ENCODE data around the gene CLDN7. TPM values are rescaled to one million over a fixed set of nuclear protein-coding genes. Genes with fewer than 3 reads are reported as not detected.

The CLDN7 gene
- polyA plus RNA-seq, 1 donor: 1.6 TPM

DNA sequence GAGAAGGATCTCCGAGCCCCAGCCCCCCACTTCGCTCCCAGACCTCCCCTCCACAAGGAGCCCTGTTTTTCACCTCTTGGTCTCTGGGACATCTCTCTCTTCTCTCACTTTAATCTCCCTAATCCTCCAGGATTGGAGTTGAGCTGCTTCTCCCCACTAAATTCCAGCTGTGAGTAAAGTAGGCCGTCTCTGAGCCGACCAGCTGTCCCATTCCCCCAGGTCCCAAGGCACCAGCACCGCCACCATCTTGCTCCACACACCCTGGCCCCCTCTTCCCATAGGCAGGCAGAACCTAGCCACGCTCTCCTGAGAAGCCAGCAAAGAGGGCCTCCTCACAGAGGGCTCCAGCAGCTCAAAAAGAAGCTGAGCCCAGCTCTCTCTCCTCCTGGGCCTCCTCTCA lies 43.5 kb downstream of the CLDN7 start:
- DNase-seq: no peak

- no peak for DNase-seq
Measured at GRCh38 chr17:7218166-7218565, 44.1 kb downstream of the CLDN7 start.

DNA sequence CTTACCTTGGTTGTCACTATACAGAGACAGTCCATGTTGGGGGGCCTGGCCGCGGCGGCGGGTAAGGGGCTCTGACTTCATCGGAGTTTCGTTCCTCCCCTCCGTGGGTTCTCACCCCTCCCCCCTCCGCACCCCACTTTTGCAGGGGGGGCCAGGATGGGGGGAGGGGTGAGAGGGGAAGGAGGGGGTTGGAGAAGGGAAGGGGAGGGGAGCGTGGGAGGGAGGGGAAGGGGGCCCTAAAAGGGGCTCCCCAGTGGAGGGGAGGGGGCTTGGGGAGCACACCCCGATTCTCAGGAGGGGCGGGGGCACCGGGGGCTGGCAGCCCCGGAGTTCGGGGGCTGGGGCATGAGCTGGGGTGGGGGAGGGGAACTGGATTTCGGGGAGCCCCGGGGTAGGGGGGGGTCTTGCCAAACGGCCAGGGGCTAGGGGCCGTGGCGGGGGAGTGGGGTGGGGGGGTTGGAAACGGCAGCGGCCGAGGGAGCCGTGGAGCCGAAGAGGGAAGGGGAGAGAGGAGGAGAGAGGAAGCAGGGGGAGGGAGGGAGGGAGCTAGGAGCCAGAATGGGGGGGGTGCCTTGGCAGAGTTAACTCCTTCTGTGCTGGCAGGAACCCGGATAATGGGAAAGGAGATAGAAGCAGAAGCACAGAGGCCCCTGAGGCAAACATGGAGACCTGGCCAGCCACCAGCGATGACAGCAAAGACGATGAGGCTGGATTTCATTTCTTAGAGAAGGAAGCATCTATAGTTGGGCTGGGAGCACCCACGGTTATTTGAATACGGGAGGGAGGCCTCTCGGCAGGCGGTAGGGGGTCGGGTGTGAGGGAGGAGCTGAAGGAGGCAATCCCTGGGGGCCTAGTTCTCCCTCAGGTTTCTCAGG lies 44.9 kb downstream of the CLDN7 start:
- DNase-seq: peak; percentile 86

- DNase-seq: no peak
Measured at GRCh38 chr17:7216242-7217112, 45.8 kb downstream of the CLDN7 start.

GRCh38 chr17:7215652-7216180 lies 46.6 kb downstream of the CLDN7 start:
- DNase-seq: no peak

- DNase-seq: no peak
Measured at GRCh38 chr17:7215136-7215638, 47.1 kb downstream of the CLDN7 start.

- peak; percentile 98 for DNase-seq
Measured at GRCh38 chr17:7214300-7215135, 47.8 kb downstream of the CLDN7 start.

DNA sequence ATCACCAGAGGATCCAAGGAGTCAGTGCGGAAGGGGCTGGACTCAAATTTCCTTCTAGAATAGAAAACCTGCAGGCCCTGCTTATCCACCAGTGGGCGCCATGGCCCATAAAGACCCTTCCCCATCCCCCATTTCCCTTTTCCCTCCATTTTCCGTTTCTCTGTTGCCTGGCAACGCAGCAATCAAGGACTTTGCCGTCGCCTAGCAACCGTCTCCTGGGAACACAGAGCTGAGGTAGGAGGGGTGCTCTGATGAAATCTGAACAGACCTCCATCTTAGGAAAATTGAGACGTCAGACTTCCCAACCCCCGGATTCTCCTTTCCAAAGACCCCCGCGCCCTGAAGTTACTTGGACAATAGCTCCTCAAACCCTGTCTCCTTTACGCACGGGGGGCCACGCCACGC lies 48.4 kb downstream of the CLDN7 start:
- peak; percentile 88 for DNase-seq

DNA sequence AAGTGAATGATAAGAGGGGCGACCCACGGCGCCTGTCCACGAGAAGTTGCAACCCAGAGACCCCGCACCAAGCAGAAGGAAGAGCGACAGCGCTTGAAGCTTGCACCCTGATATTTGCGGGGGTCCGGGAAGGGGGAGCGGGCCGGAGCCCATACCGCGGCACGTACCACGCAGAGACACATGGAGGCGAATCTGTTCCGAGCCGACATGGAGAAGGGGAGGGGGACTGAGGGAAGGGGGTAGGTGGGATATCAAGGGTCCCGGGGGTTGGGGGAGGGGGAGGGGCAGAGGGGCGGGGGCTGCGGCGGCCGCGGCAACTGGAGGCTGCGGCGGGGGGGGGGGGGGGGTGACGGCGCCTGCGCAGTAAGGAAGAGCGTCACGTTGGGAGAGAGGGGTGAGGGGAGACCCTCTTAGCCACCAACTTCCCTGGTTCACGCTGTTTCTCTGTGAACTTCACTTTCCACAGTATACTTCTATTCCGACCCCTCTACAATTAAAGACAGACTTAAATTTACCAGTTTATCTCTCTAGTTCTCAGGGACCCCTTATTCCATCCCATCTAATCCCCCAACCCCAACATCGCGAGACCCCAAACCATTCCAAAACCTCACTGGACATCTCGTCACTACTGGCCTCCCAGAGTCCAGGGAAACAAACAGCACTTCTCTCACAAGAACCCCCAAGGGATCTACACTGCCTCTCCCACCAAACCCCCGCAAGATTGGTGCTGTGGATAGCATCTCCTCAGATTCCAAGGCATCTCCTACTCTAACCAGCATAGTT lies 50.6 kb downstream of the CLDN7 start:
- no peak for DNase-seq

Other genes with a start within 250 kb of the CLDN7 start
- gene RNASEK, start 249.9 kb downstream of the CLDN7 start, polyA plus RNA-seq (ENCODE audit: insufficient read length): 123 TPM
- 20.9 TPM for gene BCL6B, start 239.4 kb downstream of the CLDN7 start, polyA plus RNA-seq (ENCODE audit: insufficient read length)
- 2.2 TPM for gene SLC16A13, start 226.5 kb downstream of the CLDN7 start, polyA plus RNA-seq (ENCODE audit: insufficient read length)
- 0.50 TPM for gene SLC16A11, start 218.4 kb downstream of the CLDN7 start, polyA plus RNA-seq (ENCODE audit: insufficient read length)
- gene CLEC10A, start 182.2 kb downstream of the CLDN7 start, polyA plus RNA-seq (ENCODE audit: insufficient read length): 1.7 TPM
- 0.36 TPM for gene ASGR2, start 147.7 kb downstream of the CLDN7 start, polyA plus RNA-seq (ENCODE audit: insufficient read length)
- gene ASGR1, start 83.1 kb downstream of the CLDN7 start, polyA plus RNA-seq (ENCODE audit: insufficient read length): 1.8 TPM
- 18.6 TPM for gene DLG4, start 42.6 kb downstream of the CLDN7 start, polyA plus RNA-seq (ENCODE audit: insufficient read length)
- gene ACADVL, start 42.5 kb downstream of the CLDN7 start, polyA plus RNA-seq (ENCODE audit: insufficient read length): 260 TPM
- 40.6 TPM for gene DVL2, start 28.0 kb downstream of the CLDN7 start, polyA plus RNA-seq (ENCODE audit: insufficient read length)
- 34.4 TPM for gene PHF23, start 23.0 kb downstream of the CLDN7 start, polyA plus RNA-seq (ENCODE audit: insufficient read length)
- 269 TPM for gene GABARAP, start 20.0 kb downstream of the CLDN7 start, polyA plus RNA-seq (ENCODE audit: insufficient read length)
- 184 TPM for gene CTDNEP1, start 10.7 kb downstream of the CLDN7 start, polyA plus RNA-seq (ENCODE audit: insufficient read length)
- 46.1 TPM for gene ELP5, start 10.3 kb downstream of the CLDN7 start, polyA plus RNA-seq (ENCODE audit: insufficient read length)
- 42.0 TPM for gene SLC2A4, start 19.2 kb upstream of the CLDN7 start, polyA plus RNA-seq (ENCODE audit: insufficient read length)
- gene YBX2, start 32.2 kb upstream of the CLDN7 start, polyA plus RNA-seq (ENCODE audit: insufficient read length): 3.6 TPM
- 295 TPM for gene EIF5A, start 45.1 kb upstream of the CLDN7 start, polyA plus RNA-seq (ENCODE audit: insufficient read length)
- 68.4 TPM for gene GPS2, start 52.9 kb upstream of the CLDN7 start, polyA plus RNA-seq (ENCODE audit: insufficient read length)
- 23.9 TPM for gene NEURL4, start 66.9 kb upstream of the CLDN7 start, polyA plus RNA-seq (ENCODE audit: insufficient read length)
- 13.6 TPM for gene ACAP1, start 74.1 kb upstream of the CLDN7 start, polyA plus RNA-seq (ENCODE audit: insufficient read length)
- 8.9 TPM for gene KCTD11, start 89.7 kb upstream of the CLDN7 start, polyA plus RNA-seq (ENCODE audit: insufficient read length)
- gene TMEM95, start 92.7 kb upstream of the CLDN7 start, polyA plus RNA-seq (ENCODE audit: insufficient read length): not detected
- gene TNK1, start 118.6 kb upstream of the CLDN7 start, polyA plus RNA-seq (ENCODE audit: insufficient read length): 0.66 TPM
- gene PLSCR3, start 132.0 kb upstream of the CLDN7 start, polyA plus RNA-seq (ENCODE audit: insufficient read length): 31.1 TPM
- gene TMEM256, start 141.6 kb upstream of the CLDN7 start, polyA plus RNA-seq (ENCODE audit: insufficient read length): 52.9 TPM
- 31.4 TPM for gene NLGN2, start 145.4 kb upstream of the CLDN7 start, polyA plus RNA-seq (ENCODE audit: insufficient read length)
- not detected for gene SPEM1, start 157.8 kb upstream of the CLDN7 start, polyA plus RNA-seq (ENCODE audit: insufficient read length)
- gene SPEM2, start 163.1 kb upstream of the CLDN7 start, polyA plus RNA-seq (ENCODE audit: insufficient read length): not detected
- not detected for gene SPEM3, start 166.4 kb upstream of the CLDN7 start, polyA plus RNA-seq (ENCODE audit: insufficient read length)
- gene TMEM102, start 173.0 kb upstream of the CLDN7 start, polyA plus RNA-seq (ENCODE audit: insufficient read length): 1.5 TPM
- gene FGF11, start 177.0 kb upstream of the CLDN7 start, polyA plus RNA-seq (ENCODE audit: insufficient read length): 2.6 TPM
- gene CHRNB1, start 182.6 kb upstream of the CLDN7 start, polyA plus RNA-seq (ENCODE audit: insufficient read length): 86.6 TPM
- 27.5 TPM for gene ZBTB4, start 217.2 kb upstream of the CLDN7 start, polyA plus RNA-seq (ENCODE audit: insufficient read length)
- gene SLC35G6, start 219.0 kb upstream of the CLDN7 start, polyA plus RNA-seq (ENCODE audit: insufficient read length): 0.13 TPM
- 70.0 TPM for gene POLR2A, start 221.9 kb upstream of the CLDN7 start, polyA plus RNA-seq (ENCODE audit: insufficient read length)